Activated CD4-positive, alpha-beta T cell treated with anti-CD3 and anti-CD28 coated beads, Interleukin-2, Interleukin-6, amounts not matched to agents 100 ng/mL and 50 ng/mL, durations not matched to agents 16 hours and 8 hours (primary cell): ENCODE measurements around the gene ITGA6.
A peak's percentile ranks its signal among the peaks of the same experiment; 100 is the strongest.
"Not testable (repeated sequence)": the region's sequence is repeated elsewhere in the genome, so short reads cannot be mapped to it uniquely, and the experiment has no call there.

Experiments
- DNase-seq: peaks from one replicate; pipeline ENCODE4 v3.0.0-alpha.2; 2020

ITGA6 gene

DNA sequence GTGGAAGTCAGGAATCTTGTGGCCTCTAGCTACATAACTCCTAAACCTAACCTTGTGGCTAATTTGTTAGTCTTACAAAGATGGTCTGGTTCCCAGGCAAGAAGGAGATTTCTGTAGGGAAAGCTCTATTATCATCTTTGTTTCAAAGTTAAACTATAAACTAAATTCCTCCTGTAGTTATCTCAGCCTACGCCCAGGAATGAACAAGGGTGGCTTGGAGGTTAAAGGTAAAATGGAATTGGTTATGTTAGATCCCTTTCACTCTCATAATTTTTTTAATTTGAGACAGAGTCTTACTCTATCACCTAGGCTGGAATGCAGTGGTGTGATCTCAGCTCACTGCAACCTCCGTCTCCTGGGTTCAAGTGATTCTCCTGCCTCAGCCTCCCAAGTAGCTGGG, 103.9 kb downstream of the ITGA6 start:
- DNase-seq: no peak

GRCh38 chr2:172532461-172532860, 105.1 kb downstream of the ITGA6 start:
- DNase-seq: not testable (repeated sequence)

- no peak for DNase-seq
Observed at GRCh38 chr2:172533687-172534086, 106.3 kb downstream of the ITGA6 start.

GRCh38 chr2:172535119-172535518, 107.7 kb downstream of the ITGA6 start:
- no peak for DNase-seq

GRCh38 chr2:172537851-172538250, 110.5 kb downstream of the ITGA6 start:
- DNase-seq: not testable (repeated sequence)

- DNase-seq: no peak
Observed at GRCh38 chr2:172539767-172540166, 112.4 kb downstream of the ITGA6 start.

DNA sequence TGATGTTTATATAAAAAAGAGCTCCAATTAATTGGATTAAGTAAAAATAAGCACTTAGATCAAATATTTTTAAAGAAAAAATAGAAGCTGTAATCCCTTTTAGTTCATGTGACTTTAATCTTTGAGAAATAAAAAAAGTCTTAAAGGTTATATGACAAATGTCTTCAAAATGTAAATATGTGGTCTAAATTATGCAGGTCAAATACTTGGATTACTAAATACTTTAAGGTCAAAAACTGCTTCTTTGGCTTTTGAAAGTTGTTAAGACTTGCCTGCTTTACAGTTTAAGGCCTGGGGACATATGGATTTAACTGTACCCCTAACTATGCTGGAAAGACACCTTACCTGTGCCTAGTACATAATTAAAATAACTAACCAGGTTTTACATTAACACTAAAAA, 113.0 kb downstream of the ITGA6 start:
- no peak for DNase-seq

DNA sequence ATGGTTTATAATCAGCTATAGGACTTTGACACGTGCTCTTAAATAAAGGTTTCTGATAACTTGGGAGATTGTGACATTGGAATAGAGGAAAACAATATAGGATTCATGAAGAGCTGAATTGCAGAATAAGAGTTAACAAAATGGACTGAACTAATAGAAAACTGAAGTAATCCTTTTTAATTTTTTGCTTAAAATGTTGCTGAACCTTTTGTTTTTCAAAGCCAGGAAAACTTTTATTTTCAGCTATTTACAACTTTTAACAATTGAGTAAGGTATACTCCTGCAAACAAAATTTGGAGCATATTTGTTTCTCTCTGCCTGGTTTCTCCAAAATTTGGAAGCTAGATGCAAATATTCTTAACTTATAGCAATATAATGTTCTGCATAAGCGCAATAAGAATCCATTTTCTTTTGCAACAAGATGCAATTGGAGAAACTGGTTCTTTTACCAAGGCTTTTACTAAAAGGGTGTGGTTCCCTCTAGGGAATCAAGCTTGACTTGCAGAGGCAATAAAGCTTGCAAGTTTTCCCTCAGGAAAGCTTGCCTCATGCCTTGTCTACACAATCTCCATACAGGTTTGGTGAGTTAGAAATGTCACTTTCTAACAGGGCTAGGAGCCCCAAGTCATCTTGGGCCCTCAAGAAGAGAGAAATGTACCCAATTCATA, 118.2 kb downstream of the ITGA6 start:
- DNase-seq: no peak

DNA sequence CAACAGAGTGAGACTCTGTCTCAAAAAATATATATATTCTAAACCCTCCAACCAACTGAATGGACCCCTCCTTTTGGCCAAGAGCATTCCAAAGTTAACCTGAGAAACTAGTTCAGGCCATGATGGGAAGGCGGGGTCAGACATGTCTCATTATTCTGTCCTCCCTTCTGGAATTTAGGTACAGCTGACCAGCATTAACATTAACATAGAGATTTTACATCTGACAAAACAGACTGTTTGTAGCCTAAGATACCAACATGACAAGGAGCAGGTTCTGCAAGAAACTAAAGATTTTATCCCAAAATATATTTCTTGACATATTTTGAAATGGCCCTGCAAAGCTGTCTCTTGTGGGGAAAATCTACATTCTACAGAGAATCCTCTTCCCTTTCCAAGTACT, 121.7 kb downstream of the ITGA6 start:
- no peak for DNase-seq

DNA sequence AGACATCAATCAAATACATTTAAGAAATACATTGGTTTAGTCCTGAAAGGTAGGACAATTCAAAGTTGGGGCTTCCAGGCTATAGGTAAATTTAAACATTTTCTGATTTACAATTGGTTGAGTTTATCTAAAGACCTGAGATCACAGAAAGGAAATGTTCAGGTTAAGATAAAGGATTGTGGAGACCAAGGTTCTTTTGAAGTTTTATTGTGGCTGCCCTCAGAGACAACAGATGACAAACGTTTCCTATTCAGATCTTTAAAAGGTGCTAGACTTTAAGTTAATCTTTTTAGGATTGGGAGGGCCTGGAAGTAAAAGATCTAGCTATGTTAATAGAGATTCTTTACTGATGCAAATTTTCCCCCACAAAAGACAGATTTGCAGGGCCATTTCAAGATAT, 122.4 kb downstream of the ITGA6 start:
- not testable (repeated sequence) for DNase-seq

- DNase-seq: no peak
Observed at GRCh38 chr2:172550419-172550818, 123.0 kb downstream of the ITGA6 start.

GRCh38 chr2:172551271-172551670, 123.9 kb downstream of the ITGA6 start:
- DNase-seq: no peak

- no peak for DNase-seq
Observed at GRCh38 chr2:172552547-172553291, 125.3 kb downstream of the ITGA6 start.

- DNase-seq: peak; percentile 7
Observed at GRCh38 chr2:172554352-172555271, 127.2 kb downstream of the ITGA6 start.

DNA sequence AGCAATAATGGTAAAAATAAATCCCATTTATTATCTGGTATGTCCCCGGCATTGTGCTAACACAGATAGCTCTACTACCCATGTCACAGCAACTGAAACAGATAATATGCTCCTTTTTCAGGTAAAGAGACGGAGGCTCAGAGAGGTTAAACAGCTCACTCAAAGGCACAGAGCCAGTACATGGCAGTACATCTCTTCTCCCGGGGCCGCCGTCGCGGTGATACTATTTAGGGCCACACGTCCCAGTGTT, 127.8 kb downstream of the ITGA6 start:
- DNase-seq: no peak
